Neutrophil (primary cell): ENCODE measurements around the gene FGF14.

Experiments
- H3K27ac ChIP-seq: fragments of 200-600 bp; sonication (generic); 2 replicates; pipeline ENCODE4 v1.5.1; 2016; ENCODE audit warnings: mild to moderate bottlenecking, moderate library complexity
- H3K27me3 ChIP-seq: fragments of 200-600 bp; sonication (generic); 2 replicates; pipeline ENCODE4 v1.6.0; 2016; ENCODE audit warnings: mild to moderate bottlenecking
- H3K36me3 ChIP-seq: fragments of 200-600 bp; sonication (generic); 2 replicates; pipeline ENCODE4 v1.5.1; 2017
- H3K4me1 ChIP-seq, 2 experiments: fragments of 200-600 bp in 1 of 2; sonication (generic) in 1 of 2; 1 replicate in 1 of 2; 2 replicates in 1 of 2; pipeline versions ENCODE4 v1.5.1 to v1.6.1; 2013 to 2016; ENCODE audit warnings: low read depth in 1 of 2, low read length in 1 of 2, mild to moderate bottlenecking in 1 of 2, moderate library complexity in 1 of 2; ENCODE audit not compliant: control insufficient read depth in 1 of 2, insufficient read depth in 1 of 2
- H3K4me3 ChIP-seq, 2 experiments: fragments of 200-600 bp in 1 of 2; sonication (generic) in 1 of 2; 1 replicate in 1 of 2; 2 replicates in 1 of 2; pipeline ENCODE4 v1.5.1; 2013 to 2016; ENCODE audit warnings: low read depth in 1 of 2, low read length in 1 of 2, mild to moderate bottlenecking in 1 of 2, moderate library complexity in 1 of 2
- H3K9me3 ChIP-seq: fragments of 200-600 bp; sonication (generic); 2 replicates; pipeline ENCODE4 v1.5.1; 2016
- TF ChIP-seq, protein P1 (sequence below): fragments of 200-600 bp; sonication (generic); IDR thresholded peaks from 2 replicates; pipeline ENCODE4 v1.5.1; 2016; ENCODE audit warnings: antibody characterized with exemption

FGF14 gene

DNA sequence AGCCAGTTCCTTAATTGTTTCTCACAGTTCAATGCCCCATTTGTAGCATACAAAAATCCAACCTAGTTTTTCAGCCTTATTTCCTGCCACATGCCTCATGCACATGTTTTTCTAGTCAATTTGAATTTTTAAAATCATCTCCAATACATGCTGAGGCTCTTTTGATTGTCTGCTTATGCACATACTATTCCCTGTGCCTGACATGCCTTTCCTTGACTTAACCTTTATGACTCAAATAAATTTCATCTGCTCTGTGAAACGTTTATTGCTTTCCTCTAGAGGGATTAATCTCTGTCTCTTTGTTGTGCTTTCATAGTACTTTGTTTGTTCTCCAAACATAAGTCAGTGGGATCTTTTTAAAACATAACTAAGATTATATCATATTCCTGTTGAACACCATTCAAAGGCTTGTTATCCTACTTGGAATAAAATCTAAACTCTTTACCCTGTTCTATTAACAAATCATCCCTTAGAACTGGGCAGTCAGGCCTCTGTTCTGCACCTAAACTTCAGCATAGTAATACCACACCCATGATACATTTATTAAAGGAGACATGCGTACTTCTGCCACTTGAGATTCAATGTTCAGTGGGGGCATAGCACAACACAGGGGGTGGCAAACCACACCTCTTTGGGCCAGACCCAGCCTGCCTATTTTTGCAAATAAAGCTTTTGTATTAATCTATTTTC is 346.6 kb downstream of the FGF14 start:
- no peak overlapping the region for H3K27ac ChIP-seq
- TF ChIP-seq, protein P1, sequence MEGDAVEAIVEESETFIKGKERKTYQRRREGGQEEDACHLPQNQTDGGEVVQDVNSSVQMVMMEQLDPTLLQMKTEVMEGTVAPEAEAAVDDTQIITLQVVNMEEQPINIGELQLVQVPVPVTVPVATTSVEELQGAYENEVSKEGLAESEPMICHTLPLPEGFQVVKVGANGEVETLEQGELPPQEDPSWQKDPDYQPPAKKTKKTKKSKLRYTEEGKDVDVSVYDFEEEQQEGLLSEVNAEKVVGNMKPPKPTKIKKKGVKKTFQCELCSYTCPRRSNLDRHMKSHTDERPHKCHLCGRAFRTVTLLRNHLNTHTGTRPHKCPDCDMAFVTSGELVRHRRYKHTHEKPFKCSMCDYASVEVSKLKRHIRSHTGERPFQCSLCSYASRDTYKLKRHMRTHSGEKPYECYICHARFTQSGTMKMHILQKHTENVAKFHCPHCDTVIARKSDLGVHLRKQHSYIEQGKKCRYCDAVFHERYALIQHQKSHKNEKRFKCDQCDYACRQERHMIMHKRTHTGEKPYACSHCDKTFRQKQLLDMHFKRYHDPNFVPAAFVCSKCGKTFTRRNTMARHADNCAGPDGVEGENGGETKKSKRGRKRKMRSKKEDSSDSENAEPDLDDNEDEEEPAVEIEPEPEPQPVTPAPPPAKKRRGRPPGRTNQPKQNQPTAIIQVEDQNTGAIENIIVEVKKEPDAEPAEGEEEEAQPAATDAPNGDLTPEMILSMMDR = no peak
- no peaks in the 10 kb centered on the region for H3K4me1 ChIP-seq
- H3K27me3 ChIP-seq = no peaks in the 10 kb centered on the region
- H3K9me3 ChIP-seq = no peaks in the 10 kb centered on the region
- no peak overlapping the region for H3K4me3 ChIP-seq
- H3K36me3 ChIP-seq = no peaks in the 10 kb centered on the region

DNA sequence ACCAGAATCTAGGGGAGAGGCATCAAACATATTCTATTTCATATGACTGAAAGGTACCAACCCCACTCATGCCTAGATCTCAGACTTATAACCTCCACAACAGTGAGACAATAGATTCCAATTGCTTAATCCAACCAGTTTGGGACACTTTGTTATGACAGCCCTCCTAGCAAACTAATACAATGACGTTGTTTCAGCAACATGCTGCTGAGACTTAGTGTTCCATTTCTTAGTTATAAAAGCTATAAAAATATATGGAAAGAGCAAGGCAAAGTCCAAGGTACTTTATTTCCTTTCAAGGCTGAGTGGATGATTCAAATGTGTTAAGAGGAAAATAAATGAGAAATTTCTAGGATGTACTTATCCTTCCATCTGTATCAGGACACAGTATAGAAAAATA is 352.0 kb downstream of the FGF14 start:
- no peak overlapping the region for H3K4me3 ChIP-seq
- TF ChIP-seq, protein P1 = no peak
- H3K4me1 ChIP-seq = no peaks in the 10 kb centered on the region
- H3K9me3 ChIP-seq = peaks cover 7% of the 10 kb centered on the region
- no peaks in the 10 kb centered on the region for H3K36me3 ChIP-seq
- no peak overlapping the region for H3K27ac ChIP-seq
- H3K27me3 ChIP-seq = no peaks in the 10 kb centered on the region

DNA sequence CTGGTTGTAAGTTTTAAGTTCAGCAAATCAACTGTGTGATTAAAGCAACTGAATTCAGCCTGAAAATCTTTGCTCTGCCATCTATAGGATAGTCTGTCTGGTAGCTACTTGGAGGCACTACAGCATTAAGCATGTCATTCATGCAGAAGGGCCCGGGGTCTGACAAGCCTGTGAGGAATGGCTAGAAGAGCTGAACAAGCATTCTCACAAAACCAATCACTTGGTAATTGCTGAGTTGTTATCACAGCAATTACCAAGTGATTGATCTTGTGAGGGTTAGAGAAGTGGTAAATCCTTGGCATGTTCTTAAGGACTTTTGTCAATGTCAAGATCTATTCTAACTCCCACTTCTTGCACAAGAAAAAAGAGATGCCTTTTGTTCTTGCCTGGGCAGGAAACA is 356.1 kb downstream of the FGF14 start:
- Histone ChIP-seq H3K4me3 (no peak overlapping the region), H3K4me1 (no peaks in the 10 kb centered on the region), H3K27me3 (no peaks in the 10 kb centered on the region), H3K27ac (no peak overlapping the region), H3K36me3 (no peaks in the 10 kb centered on the region), H3K9me3 (peaks cover 7% of the 10 kb centered on the region)
- TF ChIP-seq, protein P1 = no peak

DNA sequence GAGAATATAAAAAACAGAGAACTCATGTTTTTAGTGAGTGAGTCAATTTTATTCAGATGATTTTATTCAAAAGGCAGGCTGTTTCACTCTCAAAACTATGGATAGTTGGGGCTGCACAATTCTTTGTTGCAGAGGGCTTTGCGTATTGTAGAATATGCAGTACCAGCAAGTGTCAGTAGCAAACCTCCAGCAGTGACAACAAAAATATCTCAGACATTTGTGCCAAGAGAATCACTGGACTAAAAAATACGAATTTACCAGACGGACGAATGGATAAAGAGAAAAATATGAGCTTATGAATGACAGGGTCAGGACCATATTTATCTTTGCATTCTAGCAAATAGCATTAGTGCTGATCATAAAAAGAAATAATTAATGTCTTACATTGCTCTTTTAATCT is 359.1 kb downstream of the FGF14 start:
- no peaks in the 10 kb centered on the region for H3K27me3 ChIP-seq
- no peaks in the 10 kb centered on the region for H3K4me1 ChIP-seq
- no peaks in the 10 kb centered on the region for H3K9me3 ChIP-seq
- no peaks in the 10 kb centered on the region for H3K36me3 ChIP-seq
- no peak overlapping the region for H3K27ac ChIP-seq
- TF ChIP-seq, protein P1 = no peak
- H3K4me3 ChIP-seq = no peak overlapping the region

DNA sequence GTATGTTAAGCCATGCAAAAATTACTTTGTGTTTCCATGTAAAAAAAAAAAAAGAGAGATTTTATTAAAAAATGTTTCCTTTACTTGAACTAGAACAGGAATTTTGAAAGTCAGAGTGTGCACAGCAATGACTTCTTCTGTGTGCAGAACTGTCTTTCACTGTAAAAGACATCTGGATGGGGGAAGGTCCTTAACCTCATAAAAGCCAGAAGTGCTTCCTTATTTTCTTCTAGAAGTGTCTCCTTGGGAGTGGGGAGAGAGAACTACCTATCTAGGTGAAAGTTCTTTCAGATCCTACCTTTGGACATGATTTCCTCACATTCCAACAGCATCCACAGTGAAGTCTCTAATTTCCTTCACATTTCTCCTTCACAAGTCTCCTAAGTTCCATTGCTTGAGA is 360.3 kb downstream of the FGF14 start:
- no peak overlapping the region for H3K27ac ChIP-seq
- no peaks in the 10 kb centered on the region for H3K4me1 ChIP-seq
- H3K27me3 ChIP-seq = no peaks in the 10 kb centered on the region
- TF ChIP-seq, protein P1 = no peak
- no peaks in the 10 kb centered on the region for H3K36me3 ChIP-seq
- H3K9me3 ChIP-seq = no peaks in the 10 kb centered on the region
- no peak overlapping the region for H3K4me3 ChIP-seq
